DMS153 treated with DMSO at 0.1 percent for 48 hours (cell line): ENCODE results near the gene TBX6.

Experiments used
- DNase-seq: peaks from one replicate; lab custom pipeline; 2025; ENCODE audit not compliant: unreplicated experiment; lab: John Stamatoyannopoulos, UW

TBX6 gene

DNA sequence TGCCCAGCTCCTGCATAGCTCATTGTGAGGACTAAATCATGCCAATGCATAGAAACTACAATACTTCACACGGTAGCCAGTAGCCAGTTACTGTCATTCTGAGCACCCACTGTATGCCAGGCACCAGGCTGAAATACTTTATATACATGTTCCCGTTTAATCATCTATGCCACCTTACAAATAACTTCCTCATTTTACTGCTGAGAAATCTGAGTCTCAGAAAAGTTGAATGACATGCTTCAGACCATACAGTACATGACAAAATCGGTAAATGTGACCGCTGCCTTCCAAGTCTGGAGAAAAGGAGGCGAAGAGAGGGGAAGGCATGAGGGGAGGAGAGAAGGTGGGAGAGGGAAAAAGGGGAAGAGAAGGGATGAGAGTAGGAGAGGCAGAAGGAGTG is 51.5 kb downstream of the TBX6 start:
- no peak for DNase-seq
